ENCODE measurements around the gene SLC3A2. TPM values are rescaled to one million over a fixed set of nuclear protein-coding genes. Genes with fewer than 3 reads are reported as not detected.
"Not testable (repeated sequence)": the region's sequence is repeated elsewhere in the genome, so short reads cannot be mapped to it uniquely, and the experiment has no call there.

SLC3A2 gene
- total RNA-seq, 1 donor from 2014 or later, result 1,548 TPM

GRCh38 chr11:62933285-62933684, 52.6 kb downstream of the SLC3A2 start:
- FAIRE-seq, result no peak

GRCh38 chr11:62933750-62934495, 53.2 kb downstream of the SLC3A2 start:
- no peak for TF ChIP-seq CTCF (IDR thresholded peaks at IDR 0.05; ENCODE audit: insufficient read depth, low read length, severe bottlenecking)
- DNase-seq (ENCODE audit: low read depth) (no peak), FAIRE-seq (no peak)
- Histone ChIP-seq H3K27me3 (ENCODE audit: control insufficient read depth, insufficient read depth, low read length) (peaks cover under 1% of the 10 kb centered on the region), H3K4me3 (ENCODE audit: low read depth, low read length) (no peak overlapping the region), H3K36me3 (ENCODE audit: control insufficient read depth, insufficient read depth, low read length) (no peaks in the 10 kb centered on the region)

More at GRCh38 chr11:62933285-62933684, 52.6 kb downstream of the SLC3A2 start:
- TF ChIP-seq CTCF (IDR thresholded peaks at IDR 0.05; ENCODE audit: insufficient read depth, low read length, severe bottlenecking), result no peak
- no peak for DNase-seq (ENCODE audit: low read depth)
- Histone ChIP-seq H3K36me3 (ENCODE audit: control insufficient read depth, insufficient read depth, low read length) (no peaks in the 10 kb centered on the region), H3K27me3 (ENCODE audit: control insufficient read depth, insufficient read depth, low read length) (peaks cover 6% of the 10 kb centered on the region), H3K4me3 (ENCODE audit: low read depth, low read length) (no peak overlapping the region)

- no peak overlapping the region for H3K4me3 ChIP-seq (ENCODE audit: low read depth, low read length)
- no peak for TF ChIP-seq CTCF (IDR thresholded peaks at IDR 0.05; ENCODE audit: insufficient read depth, low read length, severe bottlenecking)
- no peaks in the 10 kb centered on the region for H3K27me3 ChIP-seq (ENCODE audit: control insufficient read depth, insufficient read depth, low read length)
- H3K36me3 ChIP-seq (ENCODE audit: control insufficient read depth, insufficient read depth, low read length), result no peaks in the 10 kb centered on the region
- DNase-seq (ENCODE audit: low read depth) (no peak), FAIRE-seq (no peak)
Measured at GRCh38 chr11:62934496-62934785, 53.7 kb downstream of the SLC3A2 start.

GRCh38 chr11:62937528-62937927, 56.8 kb downstream of the SLC3A2 start:
- DNase-seq (ENCODE audit: low read depth); H3K27me3 ChIP-seq (ENCODE audit: control insufficient read depth, insufficient read depth, low read length); H3K4me3 ChIP-seq (ENCODE audit: low read depth, low read length); FAIRE-seq; H3K36me3 ChIP-seq (ENCODE audit: control insufficient read depth, insufficient read depth, low read length): not testable (repeated sequence)

Other genes starting within 250 kb of the SLC3A2 start
- 138 TPM in 2 replicates for gene GANAB, start 234.3 kb upstream of the SLC3A2 start, total RNA-seq
- gene INTS5, start 227.6 kb upstream of the SLC3A2 start, total RNA-seq, result 17.1 and 19.8 TPM in 2 replicates
- gene C11orf98, start 215.7 kb upstream of the SLC3A2 start, total RNA-seq, result 79.5 and 83.7 TPM in 2 replicates
- 12.3 and 21.3 TPM in 2 replicates for gene CSKMT, start 215.6 kb upstream of the SLC3A2 start, total RNA-seq
- gene UQCC3, start 209.2 kb upstream of the SLC3A2 start, total RNA-seq, result 27.9 and 29.4 TPM in 2 replicates
- gene LBHD1, start 208.6 kb upstream of the SLC3A2 start, total RNA-seq, result 0.77 and 1.1 TPM in 2 replicates
- 176 and 227 TPM in 2 replicates for gene UBXN1, start 201.8 kb upstream of the SLC3A2 start, total RNA-seq
- 0.26 and 1.2 TPM in 2 replicates for gene LRRN4CL, start 191.4 kb upstream of the SLC3A2 start, total RNA-seq
- gene BSCL2, start 173.5 kb upstream of the SLC3A2 start, total RNA-seq, result 23.7 and 42.0 TPM in 2 replicates
- gene GNG3, start 173.2 kb upstream of the SLC3A2 start, total RNA-seq, result not detected in 2 replicates
- 9.2 and 15.2 TPM in 2 replicates for gene HNRNPUL2, start 153.4 kb upstream of the SLC3A2 start, total RNA-seq
- 21.4 and 27.4 TPM in 2 replicates for gene TTC9C, start 152.4 kb upstream of the SLC3A2 start, total RNA-seq
- 11.0 and 11.6 TPM in 2 replicates for gene ZBTB3, start 126.7 kb upstream of the SLC3A2 start, total RNA-seq
- 102 and 121 TPM in 2 replicates for gene POLR2G, start 119.3 kb upstream of the SLC3A2 start, total RNA-seq
- gene TAF6L, start 109.5 kb upstream of the SLC3A2 start, total RNA-seq, result 16.6 and 17.1 TPM in 2 replicates
- 19.0 and 30.0 TPM in 2 replicates for gene TMEM179B, start 93.5 kb upstream of the SLC3A2 start, total RNA-seq
- 18.6 and 19.5 TPM in 2 replicates for gene TMEM223, start 88.9 kb upstream of the SLC3A2 start, total RNA-seq
- 13.4 and 15.3 TPM in 2 replicates for gene NXF1, start 75.5 kb upstream of the SLC3A2 start, total RNA-seq
- 31.3 and 36.2 TPM in 2 replicates for gene STX5, start 48.8 kb upstream of the SLC3A2 start, total RNA-seq
- gene TEX54, start 48.1 kb upstream of the SLC3A2 start, total RNA-seq, result not detected in 2 replicates
- gene WDR74, start 41.3 kb upstream of the SLC3A2 start, total RNA-seq, result 59.0 and 113 TPM in 2 replicates
- not detected in 2 replicates for gene CHRM1, start 40.5 kb downstream of the SLC3A2 start, total RNA-seq
- not detected in 2 replicates for gene SLC22A6, start 104.1 kb downstream of the SLC3A2 start, total RNA-seq
- gene SLC22A8, start 134.9 kb downstream of the SLC3A2 start, total RNA-seq, result not detected in 2 replicates

All from bronchial epithelial cell (primary cell).